WTC11 (cell line): Measurements from ENCODE around the gene IQCK. TPM values are rescaled to one million over a fixed set of nuclear protein-coding genes. Genes with fewer than 3 reads are reported as not detected.

Experiments used
- ATAC-seq: fragments of 200-7000 bp; cut with Tn5 transposase; 2 replicates; pipeline ENCODE4 v1.10.0; 2021; ENCODE audit warnings: mild to moderate bottlenecking, moderate library complexity
- CTCF ChIA-PET: fragments of 300-600 bp; sonication (Branson Sonifier 250); formaldehyde crosslinking; loops from one replicate; lab custom pipeline; 2021; ENCODE audit warnings: antibody characterized with exemption; lab: Charles Lee
- POLR2A ChIA-PET: fragments of 350-600 bp; sonication (Branson Sonifier 250); formaldehyde crosslinking; loops from one replicate; lab custom pipeline; 2021; ENCODE audit warnings: antibody characterized with exemption; lab: Charles Lee
- DNase-seq: peaks from one replicate; pipeline ENCODE4 v3.0.0; 2021; ENCODE audit warnings: low spot score
- H3K27ac Mint-ChIP-seq: 2 replicates; pipeline ENCODE4 v1.8.0; 2021; ENCODE audit warnings: mixed read lengths
- H3K27me3 Mint-ChIP-seq: 2 replicates; pipeline ENCODE4 v1.8.0; 2021; ENCODE audit warnings: low read depth, mild to moderate bottlenecking, moderate library complexity, mixed read lengths
- H3K36me3 Mint-ChIP-seq: 2 replicates; pipeline ENCODE4 v1.8.0; 2021; ENCODE audit warnings: mixed read lengths
- H3K4me1 Mint-ChIP-seq: 2 replicates; pipeline ENCODE4 v1.8.0; 2022; ENCODE audit warnings: mixed read lengths
- H3K4me3 Mint-ChIP-seq: 2 replicates; pipeline ENCODE4 v1.8.0; 2021; ENCODE audit warnings: mild to moderate bottlenecking, moderate library complexity, mixed read lengths
- H3K9me3 Mint-ChIP-seq: 2 replicates; pipeline ENCODE4 v1.8.0; 2021; ENCODE audit warnings: mixed read lengths
- CREM ChIP-seq: sonication (generic); formaldehyde crosslinking; IDR thresholded peaks from 2 replicates; pipeline ENCODE4 v1.8.1; 2022; ENCODE audit warnings: mild to moderate bottlenecking, missing genetic modification reagents, moderate library complexity
- ELF4 ChIP-seq: sonication (generic); formaldehyde crosslinking; IDR thresholded peaks from 2 replicates; pipeline ENCODE4 v1.8.1; 2022; ENCODE audit warnings: low read depth, mild to moderate bottlenecking, moderate library complexity, missing genetic modification reagents
- ESRRA ChIP-seq: sonication (generic); formaldehyde crosslinking; IDR thresholded peaks from 2 replicates; pipeline ENCODE4 v1.8.1; 2022; ENCODE audit warnings: mild to moderate bottlenecking, missing genetic modification reagents, borderline replicate concordance
- GABPB1 ChIP-seq: sonication (generic); formaldehyde crosslinking; IDR thresholded peaks from 2 replicates; pipeline ENCODE4 v1.8.1; 2023; ENCODE audit warnings: mild to moderate bottlenecking, missing genetic modification reagents
- GTF2I ChIP-seq: fragments of 250-450 bp; sonication (Bioruptor Pico); conservative IDR thresholded peaks from 2 replicates; pipeline ENCODE4 v1.4.0; 2021; ENCODE audit warnings: mild to moderate bottlenecking
- NFATC4 ChIP-seq: fragments of 250-450 bp; sonication (Bioruptor Pico); IDR thresholded peaks from 2 replicates; pipeline ENCODE4 v1.9.0; 2021; ENCODE audit warnings: mild to moderate bottlenecking
- NR2C2 ChIP-seq: sonication (generic); formaldehyde crosslinking; IDR thresholded peaks from 2 replicates; pipeline ENCODE4 v1.8.0; 2022; ENCODE audit warnings: mild to moderate bottlenecking, missing genetic modification reagents
- OVOL2 ChIP-seq: fragments of 250-450 bp; sonication (Bioruptor Pico); IDR thresholded peaks from 2 replicates; pipeline ENCODE4 v1.9.0; 2021; ENCODE audit warnings: mild to moderate bottlenecking, borderline replicate concordance
- SMAD4 ChIP-seq: sonication (generic); formaldehyde crosslinking; IDR thresholded peaks from 2 replicates; pipeline ENCODE4 v1.8.0; 2022; ENCODE audit warnings: mild to moderate bottlenecking, missing genetic modification reagents
- ZNF263 ChIP-seq: sonication (generic); formaldehyde crosslinking; IDR thresholded peaks from 2 replicates; pipeline ENCODE4 v1.8.1; 2022; ENCODE audit warnings: low read depth, mild to moderate bottlenecking, moderate library complexity, missing genetic modification reagents
- ZNF317 ChIP-seq: sonication (generic); formaldehyde crosslinking; IDR thresholded peaks from 2 replicates; pipeline ENCODE4 v1.8.1; 2023; ENCODE audit warnings: low read depth, mild to moderate bottlenecking, moderate library complexity, missing genetic modification reagents, borderline replicate concordance
- ZNF416 ChIP-seq: fragments of 250-450 bp; sonication (Bioruptor Pico); IDR thresholded peaks from 2 replicates; pipeline ENCODE4 v1.9.0; 2021; ENCODE audit warnings: mild to moderate bottlenecking, inconsistent platforms
- ZNF671 ChIP-seq: fragments of 250-450 bp; sonication (Bioruptor Pico); IDR thresholded peaks from 2 replicates; pipeline ENCODE4 v1.8.0; 2021; ENCODE audit warnings: mild to moderate bottlenecking
- total RNA-seq: library from RNA; stranded (reverse); gene quantifications from 3 replicates; pipeline ENCODE4 v1.2.3, GENCODE V29; 2021
- TF ChIP-seq, protein P1 (sequence below): sonication (generic); formaldehyde crosslinking; conservative IDR thresholded peaks from 2 replicates; pipeline ENCODE4 v1.8.1; 2022; ENCODE audit warnings: mild to moderate bottlenecking, missing genetic modification reagents
- TF ChIP-seq, protein P2 (sequence below): sonication (generic); formaldehyde crosslinking; IDR thresholded peaks from 2 replicates; pipeline ENCODE4 v1.8.1; 2023; ENCODE audit warnings: mild to moderate bottlenecking, missing genetic modification reagents
- TF ChIP-seq, protein P3 (sequence below): sonication (generic); formaldehyde crosslinking; IDR thresholded peaks from 2 replicates; pipeline ENCODE4 v1.8.1; 2023; ENCODE audit warnings: mild to moderate bottlenecking, missing genetic modification reagents
- TF ChIP-seq, protein P4 (sequence below): fragments of 250-450 bp; sonication (Bioruptor Pico); conservative IDR thresholded peaks from 2 replicates; pipeline ENCODE4 v1.9.0; 2021; ENCODE audit warnings: mild to moderate bottlenecking
- TF ChIP-seq, protein P5 (sequence below): sonication (generic); formaldehyde crosslinking; IDR thresholded peaks from 2 replicates; pipeline ENCODE4 v1.8.0; 2022; ENCODE audit warnings: mild to moderate bottlenecking, missing genetic modification reagents
- TF ChIP-seq, protein P6 (sequence below): sonication (generic); formaldehyde crosslinking; IDR thresholded peaks from 2 replicates; pipeline ENCODE4 v1.8.0; 2022; ENCODE audit warnings: missing genetic modification reagents
- TF ChIP-seq, protein P7 (sequence below): sonication (generic); formaldehyde crosslinking; IDR thresholded peaks from 2 replicates; pipeline ENCODE4 v1.8.0; 2022; ENCODE audit warnings: mild to moderate bottlenecking, missing genetic modification reagents
- TF ChIP-seq, protein P8 (sequence below): sonication (generic); formaldehyde crosslinking; IDR thresholded peaks from 2 replicates; pipeline ENCODE4 v1.8.1; 2022; ENCODE audit warnings: mild to moderate bottlenecking, moderate library complexity, missing genetic modification reagents
- TF ChIP-seq, protein P9 (sequence below): sonication (generic); formaldehyde crosslinking; IDR thresholded peaks from 2 replicates; pipeline ENCODE4 v1.8.1; 2022; ENCODE audit warnings: missing genetic modification reagents, borderline replicate concordance

IQCK gene
- total RNA-seq, 1 experiment from 2014 or later = 5.8 TPM

DNA sequence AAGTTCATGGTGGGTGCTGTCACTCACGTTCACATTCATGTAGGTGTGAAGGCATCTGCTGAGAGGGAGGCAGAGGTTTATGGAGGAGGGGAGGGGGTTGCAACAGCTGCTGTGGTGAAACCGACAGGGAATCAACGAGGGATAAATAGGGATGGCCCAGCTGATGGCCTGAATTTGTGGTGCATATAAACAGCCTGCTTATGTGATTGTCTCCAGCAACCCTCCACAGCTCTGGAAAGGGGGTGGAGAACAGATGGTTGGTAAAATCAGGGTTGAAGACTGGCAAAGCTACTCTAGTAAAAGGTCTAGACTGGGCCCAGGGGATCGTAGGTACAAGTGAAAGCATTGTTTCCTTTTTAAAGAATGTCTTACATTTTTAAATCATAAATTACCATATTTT lies 53.7 kb downstream of the IQCK start:
- ChIA-PET POLR2A (no interaction called here), CTCF (interaction anchor here (1.2 to 1.3 kb wide), 2 partner anchors 136 to 188 kb away, joined by 3 to 4 read pairs; no protein-coding TSS in a partner anchor)
- ATAC-seq (no peak), DNase-seq (no peak)
- H3K27ac Mint-ChIP-seq = no peak overlapping the region
- no peak overlapping the region for H3K4me3 Mint-ChIP-seq
- H3K9me3 Mint-ChIP-seq = peaks cover 26% of the 10 kb centered on the region
- H3K27me3 Mint-ChIP-seq = no peaks in the 10 kb centered on the region
- H3K36me3 Mint-ChIP-seq = peaks cover 22% of the 10 kb centered on the region
- peaks cover 16% of the 10 kb centered on the region for H3K4me1 Mint-ChIP-seq
- TF ChIP-seq ZNF671 = no peak
- TF ChIP-seq ESRRA (CRISPR knock-in tag) = no peak
- TF ChIP-seq, protein P1, sequence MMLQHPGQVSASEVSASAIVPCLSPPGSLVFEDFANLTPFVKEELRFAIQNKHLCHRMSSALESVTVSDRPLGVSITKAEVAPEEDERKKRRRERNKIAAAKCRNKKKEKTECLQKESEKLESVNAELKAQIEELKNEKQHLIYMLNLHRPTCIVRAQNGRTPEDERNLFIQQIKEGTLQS (CRISPR knock-in tag) = no peak
- TF ChIP-seq SMAD4 (CRISPR knock-in tag) = no peak
- no peak for TF ChIP-seq OVOL2 (CRISPR knock-in tag)
- TF ChIP-seq GABPB1 = no peak
- TF ChIP-seq, all 79 proteins: peak for 0

DNA sequence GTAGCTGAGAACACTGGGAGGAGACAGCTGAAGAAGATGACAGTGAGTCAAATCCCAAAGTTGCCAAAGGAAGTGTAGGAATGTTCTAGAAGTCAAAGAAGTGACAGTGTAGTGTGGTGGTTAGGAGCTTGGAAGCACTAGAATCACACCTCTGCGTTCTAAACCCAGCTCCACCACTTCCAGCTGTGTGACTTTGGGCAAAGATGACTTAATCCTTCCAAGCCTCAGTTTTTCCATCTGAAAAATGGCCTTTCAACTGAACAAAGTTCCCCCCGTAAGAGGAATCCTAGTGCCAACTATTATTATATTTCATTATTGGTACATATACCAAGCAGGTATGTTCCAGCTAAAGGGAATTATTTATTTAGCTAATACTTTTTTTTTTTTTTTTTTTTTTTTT lies 56.0 kb downstream of the IQCK start:
- CTCF ChIA-PET = no interaction called here
- POLR2A ChIA-PET = no interaction called here
- TF ChIP-seq NFATC4 (CRISPR knock-in tag) (no peak), GTF2I (CRISPR knock-in tag) (no peak), CREM (CRISPR knock-in tag) (no peak), OVOL2 (CRISPR knock-in tag) (no peak), ELF4 (CRISPR knock-in tag) (no peak), ZNF317 (CRISPR knock-in tag) (no peak), ZNF416 (CRISPR knock-in tag) (no peak), NR2C2 (CRISPR knock-in tag) (no peak), ZNF263 (CRISPR knock-in tag) (no peak)
- TF ChIP-seq, protein P2, sequence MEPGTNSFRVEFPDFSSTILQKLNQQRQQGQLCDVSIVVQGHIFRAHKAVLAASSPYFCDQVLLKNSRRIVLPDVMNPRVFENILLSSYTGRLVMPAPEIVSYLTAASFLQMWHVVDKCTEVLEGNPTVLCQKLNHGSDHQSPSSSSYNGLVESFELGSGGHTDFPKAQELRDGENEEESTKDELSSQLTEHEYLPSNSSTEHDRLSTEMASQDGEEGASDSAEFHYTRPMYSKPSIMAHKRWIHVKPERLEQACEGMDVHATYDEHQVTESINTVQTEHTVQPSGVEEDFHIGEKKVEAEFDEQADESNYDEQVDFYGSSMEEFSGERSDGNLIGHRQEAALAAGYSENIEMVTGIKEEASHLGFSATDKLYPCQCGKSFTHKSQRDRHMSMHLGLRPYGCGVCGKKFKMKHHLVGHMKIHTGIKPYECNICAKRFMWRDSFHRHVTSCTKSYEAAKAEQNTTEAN (CRISPR knock-in tag) = no peak
- TF ChIP-seq, protein P3, sequence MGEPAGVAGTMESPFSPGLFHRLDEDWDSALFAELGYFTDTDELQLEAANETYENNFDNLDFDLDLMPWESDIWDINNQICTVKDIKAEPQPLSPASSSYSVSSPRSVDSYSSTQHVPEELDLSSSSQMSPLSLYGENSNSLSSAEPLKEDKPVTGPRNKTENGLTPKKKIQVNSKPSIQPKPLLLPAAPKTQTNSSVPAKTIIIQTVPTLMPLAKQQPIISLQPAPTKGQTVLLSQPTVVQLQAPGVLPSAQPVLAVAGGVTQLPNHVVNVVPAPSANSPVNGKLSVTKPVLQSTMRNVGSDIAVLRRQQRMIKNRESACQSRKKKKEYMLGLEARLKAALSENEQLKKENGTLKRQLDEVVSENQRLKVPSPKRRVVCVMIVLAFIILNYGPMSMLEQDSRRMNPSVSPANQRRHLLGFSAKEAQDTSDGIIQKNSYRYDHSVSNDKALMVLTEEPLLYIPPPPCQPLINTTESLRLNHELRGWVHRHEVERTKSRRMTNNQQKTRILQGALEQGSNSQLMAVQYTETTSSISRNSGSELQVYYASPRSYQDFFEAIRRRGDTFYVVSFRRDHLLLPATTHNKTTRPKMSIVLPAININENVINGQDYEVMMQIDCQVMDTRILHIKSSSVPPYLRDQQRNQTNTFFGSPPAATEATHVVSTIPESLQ = no peak
- TF ChIP-seq, protein P4, sequence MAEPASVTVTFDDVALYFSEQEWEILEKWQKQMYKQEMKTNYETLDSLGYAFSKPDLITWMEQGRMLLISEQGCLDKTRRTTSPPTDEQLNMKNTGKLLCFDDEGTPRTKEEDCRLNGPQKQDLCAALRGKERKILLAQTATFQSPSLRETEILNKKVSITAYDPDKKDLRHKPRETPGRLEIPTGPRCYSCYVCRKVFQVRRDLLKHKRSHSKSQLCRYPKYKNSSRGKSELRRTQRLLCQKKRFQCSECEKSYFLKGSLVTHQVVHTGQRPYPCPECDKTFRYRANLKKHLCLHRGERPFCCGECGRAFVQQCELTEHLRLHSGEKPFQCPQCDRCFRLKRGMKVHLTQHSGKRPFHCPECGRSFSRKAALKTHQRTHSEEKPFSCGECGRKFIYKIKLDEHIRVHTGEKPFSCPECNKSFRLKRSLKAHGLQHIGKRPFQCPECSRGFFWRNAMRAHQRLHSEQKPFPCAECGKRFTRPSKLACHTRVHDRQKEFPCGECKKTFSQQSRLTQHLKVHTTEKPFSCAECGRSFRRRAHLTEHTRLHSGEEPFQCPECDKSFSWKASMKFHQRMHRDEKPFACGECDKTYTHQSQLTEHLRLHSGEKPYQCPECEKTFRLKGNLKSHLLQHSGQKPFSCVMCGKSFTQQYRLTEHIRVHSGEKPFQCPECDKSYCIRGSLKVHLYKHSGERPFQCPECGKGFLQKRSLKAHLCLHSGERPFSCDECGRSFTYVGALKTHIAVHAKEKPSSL (CRISPR knock-in tag) = no peak
- TF ChIP-seq, protein P5, sequence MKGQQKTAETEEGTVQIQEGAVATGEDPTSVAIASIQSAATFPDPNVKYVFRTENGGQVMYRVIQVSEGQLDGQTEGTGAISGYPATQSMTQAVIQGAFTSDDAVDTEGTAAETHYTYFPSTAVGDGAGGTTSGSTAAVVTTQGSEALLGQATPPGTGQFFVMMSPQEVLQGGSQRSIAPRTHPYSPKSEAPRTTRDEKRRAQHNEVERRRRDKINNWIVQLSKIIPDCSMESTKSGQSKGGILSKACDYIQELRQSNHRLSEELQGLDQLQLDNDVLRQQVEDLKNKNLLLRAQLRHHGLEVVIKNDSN (CRISPR knock-in tag) = no peak
- TF ChIP-seq, protein P6, sequence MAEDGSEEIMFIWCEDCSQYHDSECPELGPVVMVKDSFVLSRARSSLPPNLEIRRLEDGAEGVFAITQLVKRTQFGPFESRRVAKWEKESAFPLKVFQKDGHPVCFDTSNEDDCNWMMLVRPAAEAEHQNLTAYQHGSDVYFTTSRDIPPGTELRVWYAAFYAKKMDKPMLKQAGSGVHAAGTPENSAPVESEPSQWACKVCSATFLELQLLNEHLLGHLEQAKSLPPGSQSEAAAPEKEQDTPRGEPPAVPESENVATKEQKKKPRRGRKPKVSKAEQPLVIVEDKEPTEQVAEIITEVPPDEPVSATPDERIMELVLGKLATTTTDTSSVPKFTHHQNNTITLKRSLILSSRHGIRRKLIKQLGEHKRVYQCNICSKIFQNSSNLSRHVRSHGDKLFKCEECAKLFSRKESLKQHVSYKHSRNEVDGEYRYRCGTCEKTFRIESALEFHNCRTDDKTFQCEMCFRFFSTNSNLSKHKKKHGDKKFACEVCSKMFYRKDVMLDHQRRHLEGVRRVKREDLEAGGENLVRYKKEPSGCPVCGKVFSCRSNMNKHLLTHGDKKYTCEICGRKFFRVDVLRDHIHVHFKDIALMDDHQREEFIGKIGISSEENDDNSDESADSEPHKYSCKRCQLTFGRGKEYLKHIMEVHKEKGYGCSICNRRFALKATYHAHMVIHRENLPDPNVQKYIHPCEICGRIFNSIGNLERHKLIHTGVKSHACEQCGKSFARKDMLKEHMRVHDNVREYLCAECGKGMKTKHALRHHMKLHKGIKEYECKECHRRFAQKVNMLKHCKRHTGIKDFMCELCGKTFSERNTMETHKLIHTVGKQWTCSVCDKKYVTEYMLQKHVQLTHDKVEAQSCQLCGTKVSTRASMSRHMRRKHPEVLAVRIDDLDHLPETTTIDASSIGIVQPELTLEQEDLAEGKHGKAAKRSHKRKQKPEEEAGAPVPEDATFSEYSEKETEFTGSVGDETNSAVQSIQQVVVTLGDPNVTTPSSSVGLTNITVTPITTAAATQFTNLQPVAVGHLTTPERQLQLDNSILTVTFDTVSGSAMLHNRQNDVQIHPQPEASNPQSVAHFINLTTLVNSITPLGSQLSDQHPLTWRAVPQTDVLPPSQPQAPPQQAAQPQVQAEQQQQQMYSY (CRISPR knock-in tag) = no peak
- TF ChIP-seq, protein P7, sequence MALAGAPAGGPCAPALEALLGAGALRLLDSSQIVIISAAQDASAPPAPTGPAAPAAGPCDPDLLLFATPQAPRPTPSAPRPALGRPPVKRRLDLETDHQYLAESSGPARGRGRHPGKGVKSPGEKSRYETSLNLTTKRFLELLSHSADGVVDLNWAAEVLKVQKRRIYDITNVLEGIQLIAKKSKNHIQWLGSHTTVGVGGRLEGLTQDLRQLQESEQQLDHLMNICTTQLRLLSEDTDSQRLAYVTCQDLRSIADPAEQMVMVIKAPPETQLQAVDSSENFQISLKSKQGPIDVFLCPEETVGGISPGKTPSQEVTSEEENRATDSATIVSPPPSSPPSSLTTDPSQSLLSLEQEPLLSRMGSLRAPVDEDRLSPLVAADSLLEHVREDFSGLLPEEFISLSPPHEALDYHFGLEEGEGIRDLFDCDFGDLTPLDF (CRISPR knock-in tag) = no peak
- TF ChIP-seq, protein P8, sequence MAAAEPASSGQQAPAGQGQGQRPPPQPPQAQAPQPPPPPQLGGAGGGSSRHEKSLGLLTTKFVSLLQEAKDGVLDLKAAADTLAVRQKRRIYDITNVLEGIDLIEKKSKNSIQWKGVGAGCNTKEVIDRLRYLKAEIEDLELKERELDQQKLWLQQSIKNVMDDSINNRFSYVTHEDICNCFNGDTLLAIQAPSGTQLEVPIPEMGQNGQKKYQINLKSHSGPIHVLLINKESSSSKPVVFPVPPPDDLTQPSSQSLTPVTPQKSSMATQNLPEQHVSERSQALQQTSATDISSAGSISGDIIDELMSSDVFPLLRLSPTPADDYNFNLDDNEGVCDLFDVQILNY (CRISPR knock-in tag) = no peak
- TF ChIP-seq, protein P9, sequence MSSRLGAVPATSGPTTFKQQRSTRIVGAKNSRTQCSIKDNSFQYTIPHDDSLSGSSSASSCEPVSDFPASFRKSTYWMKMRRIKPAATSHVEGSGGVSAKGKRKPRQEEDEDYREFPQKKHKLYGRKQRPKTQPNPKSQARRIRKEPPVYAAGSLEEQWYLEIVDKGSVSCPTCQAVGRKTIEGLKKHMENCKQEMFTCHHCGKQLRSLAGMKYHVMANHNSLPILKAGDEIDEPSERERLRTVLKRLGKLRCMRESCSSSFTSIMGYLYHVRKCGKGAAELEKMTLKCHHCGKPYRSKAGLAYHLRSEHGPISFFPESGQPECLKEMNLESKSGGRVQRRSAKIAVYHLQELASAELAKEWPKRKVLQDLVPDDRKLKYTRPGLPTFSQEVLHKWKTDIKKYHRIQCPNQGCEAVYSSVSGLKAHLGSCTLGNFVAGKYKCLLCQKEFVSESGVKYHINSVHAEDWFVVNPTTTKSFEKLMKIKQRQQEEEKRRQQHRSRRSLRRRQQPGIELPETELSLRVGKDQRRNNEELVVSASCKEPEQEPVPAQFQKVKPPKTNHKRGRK (CRISPR knock-in tag) = no peak

More for the DNA sequence above, 56.0 kb downstream of the IQCK start:
- Mint-ChIP-seq H3K4me3 (no peak overlapping the region), H3K4me1 (peaks cover 14% of the 10 kb centered on the region), H3K27ac (no peak overlapping the region), H3K27me3 (no peaks in the 10 kb centered on the region), H3K36me3 (peaks cover 18% of the 10 kb centered on the region), H3K9me3 (peaks cover 18% of the 10 kb centered on the region)
- ATAC-seq = no peak
- no peak for DNase-seq
